SK-N-SH treated with all-trans-retinoic acid at 6 μM for 48 hours (cell line): ENCODE data around the gene PPP1R27.
A peak's percentile ranks its signal among the peaks of the same experiment; 100 is the strongest.

Source experiments
- ATAC-seq: fragments of 200-7000 bp; cut with Tn5 transposase; 3 replicates; pipeline ENCODE4 v1.9.1; 2020; ENCODE audit warnings: mild to moderate bottlenecking, moderate library complexity
- ARNTL ChIP-seq: fragments of 450-650 bp; formaldehyde crosslinking; IDR thresholded peaks from 2 replicates; pipeline ENCODE4 v1.5.0; 2020; ENCODE audit warnings: low read depth, mild to moderate bottlenecking, moderate library complexity, borderline replicate concordance
- BACH2 ChIP-seq: fragments of 250-450 bp; sonication (Bioruptor Pico); IDR thresholded peaks from 2 replicates; pipeline ENCODE4 v1.9.0; 2021; ENCODE audit warnings: mild to moderate bottlenecking, borderline replicate concordance
- CSDC2 ChIP-seq: fragments of 250-450 bp; sonication (Bioruptor Pico); IDR thresholded peaks from 2 replicates; pipeline ENCODE4 v1.5.0; 2020; ENCODE audit warnings: mild to moderate bottlenecking, moderate library complexity
- ESRRG ChIP-seq: fragments of 250-450 bp; sonication (Bioruptor Pico); IDR thresholded peaks from 2 replicates; pipeline ENCODE4 v1.6.1; 2021; ENCODE audit warnings: mild to moderate bottlenecking
- GLIS3 ChIP-seq: fragments of 250-450 bp; sonication (Bioruptor Pico); IDR thresholded peaks from 2 replicates; pipeline ENCODE4 v1.5.0; 2020; ENCODE audit warnings: mild to moderate bottlenecking, moderate library complexity
- ISL1 ChIP-seq: fragments of 250-450 bp; sonication (Bioruptor Pico); IDR thresholded peaks from 2 replicates; pipeline ENCODE4 v2.1.2; 2022; ENCODE audit warnings: mild to moderate bottlenecking, moderate library complexity
- OSR1 ChIP-seq: fragments of 250-450 bp; sonication (Bioruptor Pico); IDR thresholded peaks from 2 replicates; pipeline ENCODE4 v1.8.0; 2022; ENCODE audit warnings: moderate library complexity, mild to moderate bottlenecking, inconsistent platforms
- PATZ1 ChIP-seq: fragments of 250-450 bp; sonication (Bioruptor Pico); IDR thresholded peaks from 2 replicates; pipeline ENCODE4 v1.8.0; 2020; ENCODE audit warnings: mild to moderate bottlenecking, moderate library complexity, borderline replicate concordance
- PPARA ChIP-seq: fragments of 250-450 bp; sonication (Bioruptor Pico); IDR thresholded peaks from 2 replicates; pipeline ENCODE4 v1.5.0; 2020; ENCODE audit warnings: mild to moderate bottlenecking, borderline replicate concordance
- RARB ChIP-seq: fragments of 250-450 bp; sonication (Bioruptor Pico); IDR thresholded peaks from 2 replicates; pipeline ENCODE4 v1.8.0; 2021; ENCODE audit warnings: mild to moderate bottlenecking, moderate library complexity
- SNAI2 ChIP-seq: fragments of 250-450 bp; sonication (Bioruptor Pico); IDR thresholded peaks from 2 replicates; pipeline ENCODE4 v1.5.0; 2020; ENCODE audit warnings: mild to moderate bottlenecking, moderate library complexity
- TCF4 ChIP-seq: fragments of 250-450 bp; sonication (Bioruptor Pico); IDR thresholded peaks from 2 replicates; pipeline ENCODE4 v1.8.0; 2021; ENCODE audit warnings: mild to moderate bottlenecking, moderate library complexity, borderline replicate concordance
- TOX ChIP-seq: fragments of 250-450 bp; sonication (Bioruptor Pico); IDR thresholded peaks from 2 replicates; pipeline ENCODE4 v1.8.0; 2021; ENCODE audit warnings: mild to moderate bottlenecking, moderate library complexity, borderline replicate concordance
- TSHZ2 ChIP-seq: fragments of 250-450 bp; sonication (Bioruptor Pico); IDR thresholded peaks from 2 replicates; pipeline ENCODE4 v1.5.0; 2020; ENCODE audit warnings: mild to moderate bottlenecking, moderate library complexity
- ZC3H10 ChIP-seq: fragments of 250-450 bp; sonication (Bioruptor Pico); IDR thresholded peaks from 2 replicates; pipeline ENCODE4 v1.5.1; 2021; ENCODE audit warnings: mild to moderate bottlenecking, moderate library complexity
- ZFP3 ChIP-seq: fragments of 250-450 bp; sonication (Bioruptor Pico); IDR thresholded peaks from 2 replicates; pipeline ENCODE4 v1.5.0; 2020; ENCODE audit warnings: mild to moderate bottlenecking, moderate library complexity
- ZFP30 ChIP-seq: fragments of 450-650 bp; formaldehyde crosslinking; IDR thresholded peaks from 2 replicates; pipeline ENCODE4 v1.5.0; 2022; ENCODE audit warnings: mild to moderate bottlenecking, moderate library complexity
- ZNF565 ChIP-seq: fragments of 450-650 bp; formaldehyde crosslinking; conservative IDR thresholded peaks from 2 replicates; pipeline ENCODE4 v1.5.0; 2020; ENCODE audit warnings: low read depth, mild to moderate bottlenecking, moderate library complexity
- ZNF70 ChIP-seq: fragments of 450-650 bp; formaldehyde crosslinking; IDR thresholded peaks from 2 replicates; pipeline ENCODE4 v1.5.0; 2020; ENCODE audit warnings: mild to moderate bottlenecking, moderate library complexity
- ZNF8 ChIP-seq: fragments of 450-650 bp; formaldehyde crosslinking; IDR thresholded peaks from 2 replicates; pipeline ENCODE4 v1.5.0; 2020; ENCODE audit warnings: mild to moderate bottlenecking, moderate library complexity
- TF ChIP-seq, protein P1 (sequence below): fragments of 250-450 bp; sonication (Bioruptor Pico); IDR thresholded peaks from 2 replicates; pipeline ENCODE4 v1.5.1; 2021; ENCODE audit warnings: mild to moderate bottlenecking, moderate library complexity
- TF ChIP-seq, protein P2 (sequence below): fragments of 250-450 bp; sonication (Bioruptor Pico); IDR thresholded peaks from 2 replicates; pipeline ENCODE4 v1.8.0; 2021; ENCODE audit warnings: low read depth, mild to moderate bottlenecking, moderate library complexity, borderline replicate concordance
- TF ChIP-seq, protein P3 (sequence below): fragments of 250-450 bp; sonication (Bioruptor Pico); IDR thresholded peaks from 2 replicates; pipeline ENCODE4 v1.5.1; 2020; ENCODE audit warnings: low read depth, mild to moderate bottlenecking, moderate library complexity

The PPP1R27 gene

DNA sequence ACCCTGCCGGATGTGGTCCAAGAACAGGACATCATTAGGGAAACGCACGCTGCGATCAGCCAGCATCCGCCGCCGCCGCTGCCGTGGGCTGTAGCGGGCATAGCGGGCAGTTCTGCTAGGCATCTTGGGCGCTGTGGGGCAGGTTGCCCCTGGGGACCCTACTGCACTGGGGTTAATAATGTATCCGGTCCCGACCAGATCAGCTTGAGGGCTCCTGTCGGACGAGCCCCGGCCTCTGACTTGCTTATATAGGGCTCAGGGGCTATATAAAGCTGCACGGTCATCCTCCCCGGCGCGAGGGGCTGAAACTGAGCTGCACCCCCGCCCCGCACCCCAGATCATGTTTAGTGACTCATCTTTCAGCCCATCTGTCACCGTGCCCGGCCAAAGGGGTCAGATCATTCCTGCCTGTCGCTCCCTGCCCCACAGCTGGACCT is at the start of gene PPP1R27:
TSS of gene PPP1R27 (minus strand) at position 220 of the 437 bp plus-strand sequence. CDS start at position 123, 97 bp downstream.
- no peak for ATAC-seq
- TF ChIP-seq ZNF565 (no peak), TCF4 (CRISPR knock-in tag) (no peak), OSR1 (CRISPR knock-in tag) (no peak), ZFP30 (CRISPR knock-in tag) (no peak), TOX (CRISPR knock-in tag) (no peak), RARB (no peak), GLIS3 (CRISPR knock-in tag) (no peak), ARNTL (CRISPR knock-in tag) (no peak), ZC3H10 (no peak), ZFP3 (CRISPR knock-in tag) (no peak), BACH2 (CRISPR knock-in tag) (no peak), SNAI2 (CRISPR knock-in tag) (no peak), ISL1 (CRISPR knock-in tag) (no peak)

- peak; percentile 38 for ATAC-seq
- TF ChIP-seq ZFP30 (CRISPR knock-in tag) (no peak), ARNTL (CRISPR knock-in tag) (no peak), ZFP3 (CRISPR knock-in tag) (no peak), GLIS3 (CRISPR knock-in tag) (no peak), ZNF70 (no peak), OSR1 (CRISPR knock-in tag) (no peak), ZNF8 (no peak), ZC3H10 (no peak), PATZ1 (CRISPR knock-in tag) (no peak), ISL1 (CRISPR knock-in tag) (no peak), TCF4 (CRISPR knock-in tag) (no peak), ESRRG (CRISPR knock-in tag) (no peak), PPARA (CRISPR knock-in tag) (no peak), SNAI2 (CRISPR knock-in tag) (no peak), CSDC2 (CRISPR knock-in tag) (no peak), BACH2 (CRISPR knock-in tag) (no peak), ZNF565 (no peak)
- TF ChIP-seq, protein P1, sequence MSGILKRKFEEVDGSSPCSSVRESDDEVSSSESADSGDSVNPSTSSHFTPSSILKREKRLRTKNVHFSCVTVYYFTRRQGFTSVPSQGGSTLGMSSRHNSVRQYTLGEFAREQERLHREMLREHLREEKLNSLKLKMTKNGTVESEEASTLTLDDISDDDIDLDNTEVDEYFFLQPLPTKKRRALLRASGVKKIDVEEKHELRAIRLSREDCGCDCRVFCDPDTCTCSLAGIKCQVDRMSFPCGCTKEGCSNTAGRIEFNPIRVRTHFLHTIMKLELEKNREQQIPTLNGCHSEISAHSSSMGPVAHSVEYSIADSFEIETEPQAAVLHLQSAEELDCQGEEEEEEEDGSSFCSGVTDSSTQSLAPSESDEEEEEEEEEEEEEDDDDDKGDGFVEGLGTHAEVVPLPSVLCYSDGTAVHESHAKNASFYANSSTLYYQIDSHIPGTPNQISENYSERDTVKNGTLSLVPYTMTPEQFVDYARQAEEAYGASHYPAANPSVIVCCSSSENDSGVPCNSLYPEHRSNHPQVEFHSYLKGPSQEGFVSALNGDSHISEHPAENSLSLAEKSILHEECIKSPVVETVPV = no peak
- TF ChIP-seq, protein P2, sequence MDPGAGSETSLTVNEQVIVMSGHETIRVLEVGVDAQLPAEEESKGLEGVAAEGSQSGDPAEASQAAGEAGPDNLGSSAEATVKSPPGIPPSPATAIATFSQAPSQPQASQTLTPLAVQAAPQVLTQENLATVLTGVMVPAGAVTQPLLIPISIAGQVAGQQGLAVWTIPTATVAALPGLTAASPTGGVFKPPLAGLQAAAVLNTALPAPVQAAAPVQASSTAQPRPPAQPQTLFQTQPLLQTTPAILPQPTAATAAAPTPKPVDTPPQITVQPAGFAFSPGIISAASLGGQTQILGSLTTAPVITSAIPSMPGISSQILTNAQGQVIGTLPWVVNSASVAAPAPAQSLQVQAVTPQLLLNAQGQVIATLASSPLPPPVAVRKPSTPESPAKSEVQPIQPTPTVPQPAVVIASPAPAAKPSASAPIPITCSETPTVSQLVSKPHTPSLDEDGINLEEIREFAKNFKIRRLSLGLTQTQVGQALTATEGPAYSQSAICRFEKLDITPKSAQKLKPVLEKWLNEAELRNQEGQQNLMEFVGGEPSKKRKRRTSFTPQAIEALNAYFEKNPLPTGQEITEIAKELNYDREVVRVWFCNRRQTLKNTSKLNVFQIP (CRISPR knock-in tag) = no peak
- TF ChIP-seq, protein P3, sequence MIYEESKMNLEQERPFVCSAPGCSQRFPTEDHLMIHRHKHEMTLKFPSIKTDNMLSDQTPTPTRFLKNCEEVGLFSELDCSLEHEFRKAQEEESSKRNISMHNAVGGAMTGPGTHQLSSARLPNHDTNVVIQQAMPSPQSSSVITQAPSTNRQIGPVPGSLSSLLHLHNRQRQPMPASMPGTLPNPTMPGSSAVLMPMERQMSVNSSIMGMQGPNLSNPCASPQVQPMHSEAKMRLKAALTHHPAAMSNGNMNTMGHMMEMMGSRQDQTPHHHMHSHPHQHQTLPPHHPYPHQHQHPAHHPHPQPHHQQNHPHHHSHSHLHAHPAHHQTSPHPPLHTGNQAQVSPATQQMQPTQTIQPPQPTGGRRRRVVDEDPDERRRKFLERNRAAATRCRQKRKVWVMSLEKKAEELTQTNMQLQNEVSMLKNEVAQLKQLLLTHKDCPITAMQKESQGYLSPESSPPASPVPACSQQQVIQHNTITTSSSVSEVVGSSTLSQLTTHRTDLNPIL (CRISPR knock-in tag) = no peak
Observed at GRCh38 chr17:81884520-81884919, 49.7 kb upstream of the PPP1R27 start.

DNA sequence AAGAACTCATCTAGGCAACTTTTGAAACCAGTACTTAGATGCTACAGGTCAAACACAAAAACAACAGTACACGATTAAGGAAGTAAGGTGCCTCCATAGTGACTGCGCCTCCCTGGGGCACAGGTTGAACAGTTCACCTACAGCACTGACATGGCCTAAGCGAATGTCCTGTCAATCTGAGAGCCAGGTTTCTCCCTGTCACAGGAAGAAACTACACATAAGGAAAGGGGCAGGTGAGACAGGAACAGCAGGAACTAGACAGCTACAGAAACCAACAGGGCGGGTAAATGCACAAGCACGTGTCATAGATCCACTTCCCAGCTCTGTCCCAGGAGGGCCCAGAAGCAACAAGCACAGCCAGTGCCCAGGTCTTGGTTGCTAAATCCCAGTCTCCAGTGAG is 44.3 kb upstream of the PPP1R27 start:
- TF ChIP-seq TSHZ2 (CRISPR knock-in tag) (no peak), TCF4 (CRISPR knock-in tag) (no peak), ZFP30 (CRISPR knock-in tag) (no peak), ZNF565 (no peak), ZNF70 (no peak), PPARA (CRISPR knock-in tag) (no peak), RARB (no peak), OSR1 (CRISPR knock-in tag) (no peak), ESRRG (CRISPR knock-in tag) (no peak), TOX (CRISPR knock-in tag) (no peak), CSDC2 (CRISPR knock-in tag) (no peak), ARNTL (CRISPR knock-in tag) (no peak), BACH2 (CRISPR knock-in tag) (no peak), GLIS3 (CRISPR knock-in tag) (no peak), ZNF8 (no peak)
- TF ChIP-seq, protein P3 (CRISPR knock-in tag) = no peak
- TF ChIP-seq, protein P2 (CRISPR knock-in tag) = no peak
- TF ChIP-seq, all 23 proteins: peak for 0
- no peak for ATAC-seq
